Pons (tissue), 1 donor: Measurements from ENCODE around the gene EMC8.
A peak's percentile ranks its signal among the peaks of the same experiment; 100 is the strongest.
"Not testable (repeated sequence)": the region's sequence is repeated elsewhere in the genome, so short reads cannot be mapped to it uniquely, and the experiment has no call there.

ENCODE experiments used
- DNase-seq: peaks from one replicate; pipeline ENCODE4 v3.0.0-alpha.2; 2016; ENCODE audit warnings: low spot score

Gene EMC8

DNA sequence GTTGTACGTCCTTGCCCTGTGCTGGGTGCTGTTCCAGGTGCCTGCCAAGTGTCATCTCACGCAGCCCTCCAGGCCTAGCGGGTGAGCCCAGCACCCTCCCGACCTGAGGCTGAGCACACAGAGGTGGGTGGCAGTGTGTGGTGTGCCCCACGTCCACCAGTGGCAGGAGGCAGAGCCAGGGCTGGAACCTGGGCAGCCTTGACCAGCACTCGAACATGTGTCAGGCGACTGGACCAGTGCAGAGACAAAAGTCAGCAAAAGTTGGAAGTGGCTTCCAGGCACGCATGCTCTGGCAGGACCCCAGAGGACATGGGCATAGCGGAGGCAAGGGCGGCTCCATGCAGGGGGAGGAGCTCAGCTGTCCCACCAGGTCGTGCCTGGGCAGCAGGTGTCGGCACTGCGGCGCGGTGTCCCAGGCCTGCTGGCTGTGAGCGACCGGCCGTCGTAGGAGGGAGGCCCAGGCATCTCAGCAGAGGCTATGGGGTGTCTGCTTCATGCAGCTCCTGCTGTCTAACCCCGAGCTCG is 35.9 kb upstream of the EMC8 start:
- DNase-seq: no peak

GRCh38 chr16:85834741-85835140 is 35.4 kb upstream of the EMC8 start:
- no peak for DNase-seq

GRCh38 chr16:85833219-85833920 is 34.0 kb upstream of the EMC8 start:
- DNase-seq: peak; percentile 58

GRCh38 chr16:85832570-85833218 is 33.4 kb upstream of the EMC8 start:
- peak; percentile 14 for DNase-seq

DNA sequence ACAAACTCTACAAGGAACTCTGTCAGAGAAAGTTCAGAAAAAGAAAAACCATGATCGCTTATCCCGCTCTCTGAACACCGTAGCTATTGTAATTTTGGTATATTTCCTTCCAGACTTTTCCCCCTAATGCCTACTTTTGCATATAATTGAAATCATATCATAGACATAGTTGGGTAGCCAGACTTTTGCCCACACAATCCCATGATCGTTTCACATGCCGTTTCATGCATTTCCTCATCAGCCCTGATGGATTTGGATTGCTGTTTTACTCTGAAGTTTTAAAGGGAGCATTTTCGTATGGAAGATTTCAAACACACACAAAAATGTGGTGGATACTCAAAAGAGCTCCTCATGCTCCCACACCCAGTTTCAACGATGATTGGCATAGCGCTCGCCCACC is 31.5 kb upstream of the EMC8 start:
- no peak for DNase-seq

- DNase-seq: peak; percentile 65
These were observed 30.6 kb upstream of the EMC8 start for GRCh38 chr16:85829751-85830445.

DNA sequence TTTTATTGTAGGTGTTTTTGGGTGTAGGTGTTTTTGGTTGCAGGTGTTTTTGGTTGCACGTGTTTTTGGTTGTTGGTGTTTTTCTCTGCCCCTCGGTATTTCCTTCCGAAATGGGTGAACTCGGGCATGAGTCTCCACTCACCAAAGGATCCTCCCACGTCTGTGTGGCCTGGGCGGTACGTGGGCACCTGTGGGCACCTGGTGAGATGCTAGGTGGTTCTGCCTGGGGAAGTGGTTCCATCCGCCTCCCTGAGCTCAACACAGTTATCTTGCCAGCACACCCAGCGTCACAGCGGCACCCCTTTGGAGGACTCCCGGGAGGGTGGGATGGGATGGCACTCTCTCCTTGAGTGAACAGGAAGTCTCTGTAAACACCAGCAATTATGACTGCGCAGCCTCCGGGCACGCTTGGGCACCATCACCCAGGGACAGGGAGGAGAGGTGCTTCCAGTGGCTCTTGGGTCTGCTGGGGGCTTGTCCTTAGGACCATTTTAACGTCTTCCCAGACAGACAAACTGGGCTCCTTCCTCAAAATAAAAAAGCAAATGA is 29.9 kb upstream of the EMC8 start:
- no peak for DNase-seq

DNA sequence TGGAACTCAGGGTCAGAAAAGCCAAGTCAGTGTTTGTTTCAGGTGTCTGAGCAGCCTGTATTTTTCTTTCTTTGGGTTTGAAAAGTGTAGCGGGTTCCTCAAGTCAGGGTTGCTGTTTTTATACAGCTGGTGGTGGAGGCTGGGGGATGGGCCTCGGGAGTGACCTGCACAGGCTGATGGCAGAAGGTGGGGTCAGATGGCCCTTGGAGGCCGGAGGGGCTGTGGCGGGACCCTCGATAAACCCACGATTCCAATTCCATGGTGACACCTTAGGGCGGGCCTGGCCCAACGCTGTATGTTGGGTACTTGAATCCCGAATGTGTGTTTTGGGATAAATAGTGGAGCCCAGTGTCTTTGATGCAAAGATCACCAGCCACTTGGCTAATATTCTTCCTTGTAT is 28.8 kb upstream of the EMC8 start:
- DNase-seq: no peak

DNA sequence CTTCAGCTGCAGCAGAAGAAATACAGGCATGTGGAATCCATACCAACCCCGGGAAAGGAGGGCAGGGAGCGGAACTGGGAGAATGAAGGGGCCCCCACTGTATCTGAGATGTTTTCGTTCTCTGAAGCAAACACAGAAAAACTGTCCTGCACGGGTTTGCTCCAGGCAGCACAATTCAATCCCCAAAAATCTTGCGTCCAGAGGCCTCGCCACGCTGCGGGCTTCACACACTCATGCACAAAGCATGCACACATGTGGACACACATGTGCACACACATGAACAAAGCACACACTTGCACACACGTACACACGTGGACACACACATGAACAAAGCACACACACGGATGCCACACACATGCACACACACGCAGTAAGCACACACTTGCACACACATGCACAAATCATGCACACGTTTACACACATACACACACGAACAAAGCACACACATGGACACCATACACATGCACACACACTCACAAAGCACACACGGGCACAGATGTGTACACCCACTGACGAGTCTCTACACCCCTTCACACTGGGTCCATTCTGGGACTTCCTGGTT is 27.4 kb upstream of the EMC8 start:
- DNase-seq: no peak

DNA sequence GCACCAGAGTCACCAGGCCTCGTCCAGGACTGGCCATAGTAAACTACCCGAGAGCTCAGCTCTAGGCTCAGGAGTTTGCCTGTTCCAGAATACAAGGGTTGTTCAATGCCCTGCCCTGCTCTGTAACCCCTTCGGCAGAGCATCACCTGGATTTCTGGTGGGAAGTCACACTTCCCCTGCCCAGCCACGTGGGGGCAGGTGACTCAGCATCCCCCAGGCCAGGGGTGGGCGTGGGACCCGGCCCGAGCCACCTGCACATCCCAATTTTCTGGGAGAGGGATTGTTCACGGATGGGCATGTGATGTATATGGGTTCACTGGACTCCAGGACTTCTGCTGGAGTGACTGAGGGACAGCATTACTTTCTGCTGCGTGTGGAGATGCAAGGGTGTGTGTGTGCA is 26.0 kb upstream of the EMC8 start:
- DNase-seq: no peak

DNA sequence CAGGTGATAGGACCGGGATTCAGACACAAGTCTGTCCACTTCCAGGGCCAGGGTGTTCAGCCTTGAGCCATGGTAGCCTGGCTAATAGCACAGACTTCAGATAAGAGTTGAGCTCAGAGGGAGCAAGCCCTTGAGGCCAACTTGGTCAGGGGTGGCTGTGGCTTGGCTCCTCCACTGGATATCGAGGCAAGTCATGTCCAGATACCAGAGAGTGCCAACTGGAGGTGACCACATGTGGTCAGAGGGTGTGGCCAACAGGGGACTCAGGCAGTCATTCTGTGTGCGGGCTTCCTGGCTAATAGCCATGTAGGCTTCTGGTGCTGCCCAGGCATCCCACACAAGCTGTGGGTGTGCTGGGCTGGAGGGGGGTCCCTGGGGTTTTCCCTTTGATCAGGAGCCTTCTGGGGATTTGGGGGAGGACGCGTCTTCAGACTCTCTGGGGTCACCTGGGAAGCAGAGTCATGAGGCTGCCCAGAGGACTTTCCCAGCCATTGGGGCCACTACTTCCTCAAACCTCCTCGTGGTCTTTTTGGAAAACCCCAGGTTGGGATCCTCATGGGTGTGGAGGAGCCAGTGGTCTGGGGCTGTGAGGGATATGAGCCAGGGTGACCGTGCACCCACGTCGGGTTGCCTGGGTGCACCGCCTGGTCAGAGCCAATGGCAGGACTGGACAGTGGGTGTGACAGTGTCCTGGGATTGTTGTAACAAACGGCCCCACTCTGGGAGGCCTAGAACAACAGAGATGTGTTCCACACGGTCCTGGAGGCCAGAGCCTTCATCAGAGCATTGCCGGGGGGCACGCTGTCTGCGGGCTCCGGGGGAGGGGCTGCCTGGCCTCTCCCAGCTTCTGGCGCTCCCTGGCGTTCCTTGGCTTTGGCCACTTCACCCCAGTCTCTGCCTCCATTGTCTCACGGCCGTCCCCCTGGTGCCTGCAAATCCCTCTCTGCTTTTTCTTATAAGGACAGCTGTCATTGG is 25.1 kb upstream of the EMC8 start:
- DNase-seq: no peak

DNA sequence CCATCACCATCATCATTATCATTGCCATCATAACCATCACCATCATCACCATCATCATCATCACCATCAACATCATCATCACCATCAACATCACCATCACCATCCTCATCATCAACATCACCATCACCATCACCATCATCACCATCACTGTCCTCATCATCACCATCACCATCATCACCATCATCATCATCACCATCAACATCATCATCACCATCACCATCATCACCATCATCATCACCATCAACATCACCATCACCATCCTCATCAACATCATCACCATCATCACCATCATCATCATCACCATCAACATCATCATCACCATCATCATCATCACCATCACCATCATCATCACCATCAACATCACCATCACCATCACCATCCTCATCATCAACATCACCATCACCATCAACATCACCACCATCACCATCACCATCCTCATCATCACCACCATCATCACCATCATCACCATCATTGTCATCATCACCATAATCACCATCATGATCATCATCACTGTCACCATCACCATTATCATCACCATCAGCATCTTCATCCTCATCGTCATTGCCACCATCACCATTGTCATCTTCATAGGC is 24.1 kb upstream of the EMC8 start:
- no peak for DNase-seq

DNA sequence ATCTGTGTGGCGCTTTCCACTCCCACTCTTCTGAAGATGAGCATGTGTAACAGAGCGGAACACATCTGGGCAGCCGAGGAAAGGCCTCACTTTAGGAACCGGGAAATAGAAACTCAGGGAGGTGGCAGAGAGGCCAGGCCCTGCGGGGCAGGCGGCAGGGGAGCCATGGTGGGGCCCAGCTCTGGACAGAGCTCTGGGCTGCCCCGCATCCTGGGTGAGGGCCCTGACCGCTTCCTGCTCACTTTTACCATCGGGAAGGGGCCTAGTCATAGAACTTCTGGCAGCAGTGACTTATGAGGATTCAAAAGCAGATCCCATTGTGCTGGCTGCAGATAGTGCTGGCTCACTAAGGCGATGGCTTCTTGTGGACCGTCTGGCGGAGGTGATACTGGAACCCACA is 22.8 kb upstream of the EMC8 start:
- DNase-seq: no peak

DNA sequence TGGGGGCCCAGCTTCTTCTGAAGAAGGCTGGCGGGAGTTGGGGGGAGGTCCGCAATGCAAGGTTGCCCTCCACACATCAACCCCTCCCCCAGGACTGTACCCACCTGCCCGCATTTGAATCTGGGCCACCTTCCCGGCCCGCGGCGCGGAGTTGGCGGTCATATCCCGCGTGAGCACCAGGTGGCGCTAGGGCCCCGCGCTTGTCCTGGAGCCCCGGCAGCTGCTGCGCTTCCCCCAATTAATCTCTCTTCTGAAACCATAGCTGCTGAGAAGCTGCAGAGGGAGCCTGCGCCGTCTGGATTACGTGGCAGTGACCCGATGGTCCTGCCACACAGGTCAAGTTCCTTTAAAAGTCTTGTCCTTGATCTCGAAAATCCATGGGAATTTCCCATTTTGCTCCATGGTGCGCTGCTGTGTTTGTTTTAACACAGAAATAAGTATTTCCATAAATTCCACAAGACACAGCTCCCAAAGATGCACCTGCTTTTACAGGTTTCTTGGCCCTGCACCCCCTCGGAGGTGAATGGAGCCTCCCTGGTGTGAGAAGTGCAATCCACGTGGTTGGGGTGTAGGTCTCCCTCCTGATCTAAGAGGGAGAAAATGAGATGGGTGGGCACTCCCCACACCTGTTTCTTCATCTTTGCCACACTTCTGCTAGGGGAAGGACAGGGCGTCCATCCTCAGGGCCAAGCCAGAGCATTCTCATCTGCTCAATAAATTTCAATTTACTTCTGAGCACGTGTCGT is 22.2 kb upstream of the EMC8 start:
- peak; percentile 64 for DNase-seq

DNA sequence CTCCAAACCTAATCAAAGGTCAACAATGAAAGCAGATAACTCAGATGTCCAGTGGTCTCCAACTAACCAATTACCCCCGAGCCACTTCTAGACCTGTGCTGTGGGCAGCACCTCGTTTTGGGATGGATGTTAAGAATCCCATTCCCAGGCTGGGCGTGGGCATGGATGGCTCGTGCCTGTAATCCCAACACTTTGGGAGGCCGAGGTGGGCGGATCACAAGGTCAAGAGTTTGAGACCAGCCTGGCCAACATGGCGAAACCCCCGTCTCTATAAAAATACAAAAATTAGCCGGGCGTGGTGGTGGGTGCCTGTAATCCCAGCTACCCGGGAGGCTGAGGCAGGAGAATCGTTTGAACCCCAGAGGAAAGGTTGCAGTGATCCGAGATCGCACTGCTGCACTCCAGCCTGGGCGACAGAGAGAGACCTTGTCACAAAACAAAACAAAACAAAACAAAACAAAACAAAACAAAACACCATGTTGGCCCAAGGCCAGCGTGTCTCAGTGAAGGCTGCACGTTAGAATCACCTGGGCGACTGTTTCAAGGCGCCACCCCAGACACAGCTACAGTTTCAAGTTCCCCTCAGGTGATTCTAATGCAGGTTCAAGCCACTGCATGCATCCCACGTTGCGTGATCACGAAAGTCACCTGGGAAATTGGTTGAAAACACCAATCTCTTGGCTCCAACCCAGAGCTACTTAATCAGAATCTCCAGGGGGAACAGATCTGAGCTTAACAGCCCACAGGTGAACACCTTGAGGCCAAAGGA is 21.4 kb upstream of the EMC8 start:
- DNase-seq: no peak

DNA sequence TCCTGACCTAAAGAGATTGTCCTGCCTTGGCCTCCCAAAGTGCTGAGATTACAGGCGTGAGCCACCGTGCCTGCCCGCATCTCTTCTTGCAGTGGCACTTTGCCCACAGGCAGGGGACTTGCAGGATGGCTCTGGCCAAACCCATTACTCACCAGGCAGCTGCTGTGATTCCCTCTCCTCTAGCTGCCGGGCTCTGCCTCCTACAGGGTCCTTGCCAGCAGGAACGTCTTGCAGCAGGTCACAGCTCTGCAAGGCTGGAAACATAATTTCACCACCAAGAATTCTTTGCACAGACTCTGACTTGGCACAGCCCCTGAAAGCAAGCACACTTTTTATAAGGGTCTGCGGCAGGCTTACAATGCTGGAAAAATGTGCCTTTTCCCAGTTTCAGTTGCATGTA is 20.4 kb upstream of the EMC8 start:
- DNase-seq: no peak

GRCh38 chr16:85819245-85819644 is 19.9 kb upstream of the EMC8 start:
- peak; percentile 72 for DNase-seq

- not testable (repeated sequence) for DNase-seq
These were observed 17.9 kb upstream of the EMC8 start for GRCh38 chr16:85817195-85817594.

- DNase-seq: no peak
These were observed 16.8 kb upstream of the EMC8 start for GRCh38 chr16:85816159-85816558.
